Stimulated activated CD4-positive, alpha-beta T cell treated with anti-CD3 and anti-CD28 coated beads, Interleukin-1b, Interleukin-23, amount 100 ng/mL, for 1 hour (primary cell): Measurements from ENCODE around the gene AFF1.

Experiments used
- DNase-seq, 2 donors: peaks; one replicate each; pipeline ENCODE4 v3.0.0-alpha.2; 2020; ENCODE audit warnings: low read depth in 2 of 2

Gene AFF1

DNA sequence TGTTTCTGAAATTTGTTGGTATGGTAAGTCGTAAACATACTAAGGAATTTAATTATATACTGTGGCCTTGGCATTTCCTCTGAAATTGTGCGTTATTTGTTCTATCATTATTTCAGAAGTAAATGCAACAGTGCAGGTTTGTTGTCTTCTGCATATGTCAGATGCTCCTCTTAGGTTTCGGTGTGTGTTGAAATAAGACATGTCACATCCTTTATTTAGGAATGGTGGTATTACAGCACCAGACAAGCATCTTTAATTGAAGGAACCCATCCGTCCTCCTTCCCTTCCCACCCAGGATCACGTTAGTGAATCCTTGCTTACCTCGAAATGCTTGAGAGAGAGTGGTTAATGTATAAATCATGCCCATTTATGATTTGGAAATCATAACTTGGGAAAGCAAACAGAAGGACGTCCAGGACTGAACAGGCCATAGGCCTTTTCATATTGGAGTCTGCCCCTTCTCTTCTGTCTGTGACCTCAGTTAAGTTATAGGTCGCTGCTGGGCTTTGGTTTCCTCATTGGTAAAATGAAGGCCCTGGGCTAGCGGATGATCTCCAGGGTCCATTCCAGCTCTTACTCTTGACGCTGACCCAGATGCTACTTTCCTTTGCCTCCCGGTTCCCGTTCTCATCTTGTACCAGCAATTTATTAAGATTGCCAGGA lies 151.5 kb downstream of the AFF1 start:
- no peak for DNase-seq

DNA sequence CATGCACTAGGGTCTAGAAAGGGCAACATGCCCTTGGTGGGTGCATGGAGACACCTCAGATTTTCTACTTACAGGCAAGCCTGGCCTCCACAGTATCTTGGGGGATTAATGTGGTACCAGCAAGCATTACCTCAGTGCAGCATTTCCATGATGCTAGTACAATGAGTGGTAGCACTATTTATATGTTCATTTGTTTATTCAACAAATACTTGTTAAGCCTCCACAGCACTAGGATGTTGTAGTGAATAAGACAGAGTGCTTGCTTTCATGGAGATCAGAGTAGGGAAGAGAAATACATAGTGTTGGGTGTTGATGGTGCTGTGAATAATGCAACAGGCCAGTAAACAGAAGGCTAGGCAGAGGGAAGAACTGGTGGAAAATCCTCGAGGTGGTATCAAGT lies 152.2 kb downstream of the AFF1 start:
- no peak for DNase-seq

DNA sequence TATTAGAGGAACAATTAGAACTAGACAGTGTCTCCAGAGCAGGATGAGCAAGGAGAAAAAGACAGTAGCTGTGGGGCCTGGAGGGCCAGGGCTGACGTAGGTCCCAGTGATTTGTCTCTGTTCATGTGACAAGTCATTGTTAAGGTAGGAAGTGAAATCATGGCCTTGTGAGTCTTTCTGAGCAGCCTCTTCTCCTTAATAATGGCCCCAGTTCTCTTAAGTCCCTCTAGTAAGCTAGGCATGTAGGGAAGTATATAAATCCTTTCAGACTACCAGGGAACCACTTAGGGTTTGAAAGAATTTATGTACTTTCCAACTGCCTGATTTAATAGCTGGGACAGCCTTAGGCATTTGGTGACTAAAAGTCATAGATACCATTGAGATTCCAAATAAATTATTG lies 152.6 kb downstream of the AFF1 start:
- no peak for DNase-seq

DNA sequence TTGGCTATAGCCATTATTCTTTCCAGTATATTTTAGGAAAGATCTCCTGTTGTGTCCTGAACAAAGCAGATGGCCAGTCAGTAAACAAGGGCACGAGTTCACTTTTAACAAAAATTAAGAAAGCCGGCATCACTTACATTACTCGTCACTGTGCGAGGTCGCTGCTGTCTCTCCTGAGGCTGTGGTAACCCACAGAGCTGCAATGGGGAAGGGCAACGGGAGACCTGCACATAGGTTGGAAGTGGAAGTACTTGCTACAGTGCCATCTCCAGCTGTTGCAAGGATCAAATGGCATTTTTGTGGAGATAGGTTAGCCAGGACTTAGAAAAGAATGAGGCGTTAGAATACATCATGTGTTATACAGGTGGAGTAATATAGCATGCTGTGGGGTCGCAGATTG lies 153.4 kb downstream of the AFF1 start:
- no peak for DNase-seq

DNA sequence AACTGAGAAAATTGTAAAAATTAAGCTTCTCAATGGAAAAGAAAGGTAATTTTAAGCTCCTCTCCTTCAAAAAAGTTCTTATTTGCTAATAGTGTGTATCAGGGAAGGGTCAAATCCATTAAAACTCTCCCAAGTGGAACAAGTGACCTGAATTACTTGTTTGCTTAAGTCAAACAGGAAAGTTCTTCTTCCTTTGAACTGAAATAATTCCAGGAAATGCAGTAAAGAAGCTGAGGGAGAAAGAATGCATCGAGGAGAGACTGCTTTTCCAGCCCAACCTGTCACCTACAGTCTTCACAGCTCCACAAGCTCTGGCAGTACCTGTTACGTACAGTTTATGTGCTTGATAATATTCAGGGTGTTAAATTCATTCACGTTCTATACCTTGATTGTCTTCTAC lies 154.6 kb downstream of the AFF1 start:
- no peak for DNase-seq

DNA sequence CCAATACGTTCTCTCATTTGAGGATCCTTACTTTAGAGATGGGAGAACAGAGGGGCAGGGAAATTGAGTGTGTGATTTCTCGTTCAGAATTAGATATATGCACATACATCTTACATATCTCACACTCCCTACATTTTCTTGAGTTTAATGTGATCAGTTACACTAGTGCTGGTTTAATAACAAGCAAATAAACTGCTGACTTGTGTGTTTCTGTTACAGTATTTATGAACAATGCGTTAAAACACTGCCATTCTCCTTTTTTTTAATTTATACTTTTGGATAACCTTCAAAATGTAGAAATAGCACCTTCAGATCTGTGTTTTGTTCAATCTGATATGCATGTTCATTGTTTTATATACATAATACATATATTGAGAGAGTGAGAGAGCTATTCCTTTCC lies 155.5 kb downstream of the AFF1 start:
- DNase-seq: no peak

DNA sequence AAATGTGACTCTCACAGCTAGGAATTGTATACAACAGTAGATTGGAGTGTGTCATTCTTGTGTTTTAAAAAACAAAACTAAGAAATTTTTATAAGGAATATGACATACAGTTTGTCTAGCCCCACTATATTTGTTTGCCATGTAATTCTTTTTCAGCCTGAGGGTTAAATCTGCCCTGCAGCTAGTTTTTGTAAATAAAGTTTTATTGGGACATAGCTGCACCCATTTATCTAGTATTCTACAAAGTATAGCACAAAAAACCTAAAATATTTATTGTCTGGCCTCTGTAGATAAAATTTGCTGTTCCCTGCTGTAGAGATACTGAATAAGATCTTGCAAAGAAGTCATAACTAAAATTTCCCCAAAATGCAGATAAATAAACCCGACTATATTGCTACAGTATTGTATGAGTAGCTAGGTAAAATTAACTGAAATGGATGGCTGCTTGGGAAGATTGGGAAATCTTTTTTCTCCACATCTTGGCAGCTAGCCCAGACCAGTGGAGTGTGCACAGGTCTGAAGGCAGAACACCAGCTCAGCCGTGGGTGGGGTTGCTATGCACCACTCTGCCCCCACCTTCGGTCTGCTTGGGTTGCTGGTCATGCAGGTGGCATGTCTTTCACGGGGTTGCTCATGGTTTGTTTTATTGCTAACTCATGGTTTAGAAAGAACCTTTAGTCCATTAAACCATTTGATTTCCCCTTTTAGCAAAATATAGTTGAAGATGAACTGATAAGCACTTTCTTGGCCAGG lies 157.8 kb downstream of the AFF1 start:
- DNase-seq: no peak

DNA sequence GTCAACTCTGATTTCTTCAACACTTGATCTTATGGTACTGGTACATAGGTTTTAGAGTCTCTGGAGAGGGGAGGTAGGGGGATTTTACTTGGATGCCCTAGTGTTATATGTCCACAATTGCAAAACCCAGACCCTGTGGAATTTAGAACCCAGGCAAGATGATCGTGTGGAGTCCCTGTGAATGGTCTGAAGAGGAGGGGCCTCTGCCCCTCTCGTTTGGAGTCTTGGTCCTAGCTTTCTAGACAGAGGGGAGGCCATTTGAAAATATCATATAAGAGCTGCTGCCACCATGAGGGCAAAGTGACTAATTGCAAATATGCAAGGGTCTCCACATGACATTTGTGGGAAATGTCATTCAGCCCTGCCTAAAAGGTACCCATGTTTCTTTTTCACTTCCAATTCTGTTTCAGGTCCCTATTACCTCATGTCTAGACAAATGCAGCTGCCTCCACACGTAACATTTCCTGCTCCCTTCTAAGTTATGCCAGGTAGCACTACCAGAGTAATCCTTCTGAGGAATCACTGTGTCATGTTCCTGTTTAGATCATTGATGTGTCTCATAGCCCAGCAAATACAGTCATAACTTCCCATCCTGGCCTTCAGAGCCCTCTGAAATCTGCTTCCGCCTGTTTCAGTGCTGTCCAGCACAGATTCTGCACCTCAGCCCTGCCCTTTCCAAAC lies 158.8 kb downstream of the AFF1 start:
- DNase-seq: no peak

DNA sequence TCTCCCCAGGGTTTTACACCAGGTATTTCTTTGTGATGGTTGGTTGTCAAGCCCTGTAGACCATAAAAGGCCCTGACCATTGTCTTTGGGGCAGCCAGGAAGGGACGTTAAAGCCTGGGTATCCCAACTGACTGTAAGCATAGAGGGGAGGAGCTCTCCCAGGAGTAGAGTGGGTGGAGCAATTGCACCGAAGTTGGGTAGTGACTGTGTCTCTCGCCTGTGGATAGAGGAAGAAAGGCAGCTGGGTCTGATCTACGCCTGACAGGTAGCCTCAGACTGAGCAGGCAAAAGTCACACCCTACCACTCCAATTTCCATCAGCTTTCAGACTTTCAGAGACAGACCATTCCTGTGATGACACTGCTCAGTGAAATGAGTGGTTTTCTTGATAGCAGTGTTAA lies 162.3 kb downstream of the AFF1 start:
- no peak for DNase-seq

DNA sequence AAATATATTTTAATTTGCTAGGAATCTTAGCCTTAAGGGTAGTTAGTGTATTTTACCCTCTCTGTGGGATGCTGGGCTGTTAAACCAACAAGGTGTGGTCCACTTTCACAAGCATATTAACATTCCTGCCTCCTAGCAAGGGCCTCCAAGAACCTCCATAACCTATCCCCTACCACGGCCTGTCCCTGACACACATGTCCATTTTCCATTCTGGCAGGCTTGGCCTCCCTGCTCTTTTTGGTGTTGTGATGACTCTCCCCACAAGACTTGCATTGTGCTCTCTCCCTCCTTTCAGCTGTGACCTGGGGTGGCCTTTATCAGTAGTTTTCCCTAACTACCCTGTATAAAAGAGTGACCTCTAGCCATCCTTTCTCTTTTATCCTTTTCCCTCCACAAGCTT lies 165.4 kb downstream of the AFF1 start:
- DNase-seq: no peak

DNA sequence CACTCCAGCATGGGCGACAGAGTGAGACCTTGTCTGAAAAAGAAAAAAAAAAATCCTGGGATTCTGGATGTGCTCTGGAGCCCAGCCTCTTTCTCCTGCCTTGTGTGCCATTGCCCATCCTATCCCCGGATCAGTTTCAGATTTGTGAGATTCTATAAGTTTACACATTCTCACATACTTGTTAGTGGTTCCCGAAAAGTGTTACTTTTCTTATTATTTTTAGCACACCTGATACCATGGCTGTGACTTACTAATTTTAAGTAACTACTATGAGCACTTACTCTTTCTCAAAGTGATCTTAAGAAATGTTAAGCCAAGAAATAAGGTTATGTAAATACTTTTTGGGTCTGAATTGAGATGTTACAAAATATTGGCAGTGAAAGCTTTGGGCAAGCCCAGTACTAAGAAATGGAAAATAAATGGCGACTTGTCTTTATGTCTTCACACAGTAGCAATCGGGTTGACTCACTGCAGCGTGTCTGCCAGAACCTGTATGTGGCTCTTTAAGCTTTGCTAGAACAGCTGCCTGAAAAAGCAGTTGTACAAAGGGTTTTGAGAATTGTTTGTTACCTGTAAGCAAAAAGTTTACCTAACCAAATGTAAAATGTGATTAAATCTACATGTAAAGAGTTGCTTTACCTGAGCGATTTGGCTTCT lies 166.9 kb downstream of the AFF1 start:
- no peak for DNase-seq

DNA sequence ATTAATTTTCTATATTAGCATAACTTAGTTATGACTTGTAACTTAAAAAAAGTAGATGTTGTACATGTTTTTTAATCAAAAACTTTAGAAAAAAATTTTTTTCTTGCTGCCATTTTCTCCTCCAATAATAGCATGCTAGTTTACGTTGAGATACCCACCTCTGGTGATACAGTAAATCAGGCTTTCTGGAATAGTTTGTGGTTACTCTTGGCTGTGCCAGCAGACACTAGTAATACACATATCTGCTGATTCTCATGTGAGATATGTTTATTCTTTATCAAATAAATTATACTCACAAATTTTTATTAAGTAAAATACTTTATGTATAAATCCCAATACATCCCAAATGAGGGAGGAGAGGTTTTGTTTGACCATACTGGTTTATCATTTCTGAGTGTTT lies 168.3 kb downstream of the AFF1 start:
- no peak for DNase-seq

DNA sequence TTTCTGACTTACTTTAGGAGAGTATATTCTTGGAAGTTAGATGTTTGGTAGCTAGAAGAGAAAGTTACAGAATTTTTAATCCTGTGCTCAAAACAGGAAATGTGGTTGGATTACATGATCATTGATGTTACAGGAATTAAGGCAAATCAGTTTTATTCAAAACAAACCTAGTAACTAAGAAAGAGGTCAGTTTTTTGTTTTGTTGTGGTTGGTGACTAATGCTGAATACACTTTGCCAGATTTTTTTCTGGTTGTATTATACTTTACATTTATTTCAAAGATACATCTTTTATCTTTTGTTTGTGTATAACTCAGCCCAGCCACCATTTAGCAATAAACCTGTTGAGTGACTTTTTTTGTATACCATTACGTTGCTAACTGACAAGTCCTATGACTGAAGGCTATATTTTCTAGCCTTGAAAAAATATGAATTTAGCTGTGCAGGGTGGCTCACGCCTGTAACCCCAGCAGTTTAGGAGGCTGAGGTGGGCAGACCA lies 168.9 kb downstream of the AFF1 start:
- DNase-seq: no peak

DNA sequence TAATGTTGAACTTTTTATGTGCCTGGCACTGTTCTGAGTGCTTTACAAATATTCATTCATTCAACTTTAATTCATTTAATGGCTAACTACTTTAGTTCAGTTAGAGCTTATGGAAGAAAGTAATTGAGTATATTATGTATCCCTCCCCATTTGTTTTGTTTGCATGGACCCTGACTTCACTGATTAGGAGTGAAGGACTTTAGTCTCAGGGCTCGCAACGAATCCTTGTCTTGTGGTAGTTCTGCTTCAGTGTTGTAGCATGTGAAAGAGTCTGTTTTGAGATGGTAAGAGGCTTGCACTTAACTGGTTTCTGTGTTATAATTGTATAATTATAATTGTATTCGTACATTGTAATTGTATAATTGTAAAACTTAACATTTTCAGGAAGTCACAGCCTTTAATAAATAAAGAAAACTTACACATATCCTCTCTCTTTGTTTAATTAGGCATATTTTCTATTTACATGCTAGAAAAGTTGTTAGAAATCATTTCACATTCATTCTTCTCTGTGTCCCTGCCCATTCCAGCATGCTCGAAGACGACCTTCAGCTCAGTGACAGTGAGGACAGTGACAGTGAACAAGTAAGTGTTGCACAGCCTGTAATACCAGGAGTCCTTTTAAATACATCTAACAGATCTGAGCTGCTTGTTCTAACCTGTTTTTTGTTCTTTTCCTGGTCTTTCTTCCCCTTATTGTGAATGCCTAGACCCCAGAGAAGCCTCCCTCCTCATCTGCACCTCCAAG lies 170.5 kb downstream of the AFF1 start:
- no peak for DNase-seq

DNA sequence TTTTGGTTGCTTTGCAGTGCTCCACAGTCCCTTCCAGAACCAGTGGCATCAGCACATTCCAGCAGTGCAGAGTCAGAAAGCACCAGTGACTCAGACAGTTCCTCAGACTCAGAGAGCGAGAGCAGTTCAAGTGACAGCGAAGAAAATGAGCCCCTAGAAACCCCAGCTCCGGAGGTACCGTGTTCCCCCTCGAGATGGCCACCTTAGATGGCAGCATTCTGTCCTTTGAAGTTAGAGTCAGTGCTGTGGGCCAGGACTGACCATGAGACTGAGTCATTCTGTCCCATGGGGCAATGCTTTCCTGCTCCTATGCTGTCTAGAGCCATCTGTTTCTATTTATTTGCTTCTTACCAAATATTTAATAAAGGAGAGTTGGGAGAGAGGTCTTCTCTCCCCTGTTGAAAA lies 173.3 kb downstream of the AFF1 start:
- DNase-seq: no peak

DNA sequence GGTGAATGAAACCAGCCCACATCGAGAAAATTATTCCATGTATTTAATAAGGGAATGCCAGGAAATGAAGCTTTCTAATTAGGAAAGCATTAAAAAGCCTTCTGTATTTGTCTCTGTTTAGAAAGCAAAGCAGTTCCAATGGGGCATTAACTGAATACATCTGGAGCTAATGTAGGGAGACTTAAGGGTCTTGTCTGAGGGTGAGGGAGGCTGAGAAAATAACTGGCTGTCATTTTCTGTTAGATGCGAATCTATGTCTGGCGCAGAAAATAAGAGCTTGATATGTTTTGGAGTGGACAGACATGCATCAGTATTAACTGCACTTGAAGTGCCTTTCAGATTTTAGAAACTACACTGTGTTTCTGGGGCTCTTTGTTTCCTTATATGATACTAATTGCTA lies 174.3 kb downstream of the AFF1 start:
- no peak for DNase-seq

DNA sequence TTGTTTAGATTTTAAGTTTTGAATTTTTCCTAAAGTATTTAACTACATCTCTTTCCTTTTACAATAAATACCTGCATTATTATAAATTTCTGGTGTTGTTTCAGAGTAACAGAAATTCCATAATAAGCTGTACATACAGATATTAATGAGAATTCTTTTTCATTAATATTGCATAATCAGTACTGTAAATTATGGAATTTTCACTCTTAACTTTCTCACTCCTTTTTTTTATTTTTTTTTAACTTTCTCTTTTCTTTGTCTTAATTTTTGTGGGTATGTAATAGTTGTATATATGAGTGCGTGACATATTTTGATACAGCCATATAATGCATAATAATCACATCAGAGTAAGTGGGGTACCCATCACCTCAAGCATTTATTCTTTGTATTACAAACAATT lies 175.1 kb downstream of the AFF1 start:
- DNase-seq: no peak

DNA sequence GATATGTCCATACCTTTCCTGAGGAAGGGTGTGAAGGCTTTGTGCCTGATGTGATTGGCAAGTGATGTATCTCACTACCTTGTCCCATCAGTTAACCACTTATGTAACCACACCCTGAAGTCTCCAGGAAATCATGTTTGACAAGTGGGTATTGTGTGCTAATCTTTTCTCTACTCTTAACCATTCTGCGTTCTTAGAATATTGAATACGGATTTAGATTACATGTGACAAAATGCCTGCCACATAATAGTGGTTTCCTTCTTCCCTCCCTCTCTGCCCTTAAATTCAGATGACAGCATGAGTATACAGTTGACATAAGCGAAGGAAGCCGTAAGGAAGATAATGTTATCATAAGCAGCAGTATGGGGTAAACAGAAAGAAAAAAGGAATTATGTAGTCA lies 177.3 kb downstream of the AFF1 start:
- DNase-seq: no peak

DNA sequence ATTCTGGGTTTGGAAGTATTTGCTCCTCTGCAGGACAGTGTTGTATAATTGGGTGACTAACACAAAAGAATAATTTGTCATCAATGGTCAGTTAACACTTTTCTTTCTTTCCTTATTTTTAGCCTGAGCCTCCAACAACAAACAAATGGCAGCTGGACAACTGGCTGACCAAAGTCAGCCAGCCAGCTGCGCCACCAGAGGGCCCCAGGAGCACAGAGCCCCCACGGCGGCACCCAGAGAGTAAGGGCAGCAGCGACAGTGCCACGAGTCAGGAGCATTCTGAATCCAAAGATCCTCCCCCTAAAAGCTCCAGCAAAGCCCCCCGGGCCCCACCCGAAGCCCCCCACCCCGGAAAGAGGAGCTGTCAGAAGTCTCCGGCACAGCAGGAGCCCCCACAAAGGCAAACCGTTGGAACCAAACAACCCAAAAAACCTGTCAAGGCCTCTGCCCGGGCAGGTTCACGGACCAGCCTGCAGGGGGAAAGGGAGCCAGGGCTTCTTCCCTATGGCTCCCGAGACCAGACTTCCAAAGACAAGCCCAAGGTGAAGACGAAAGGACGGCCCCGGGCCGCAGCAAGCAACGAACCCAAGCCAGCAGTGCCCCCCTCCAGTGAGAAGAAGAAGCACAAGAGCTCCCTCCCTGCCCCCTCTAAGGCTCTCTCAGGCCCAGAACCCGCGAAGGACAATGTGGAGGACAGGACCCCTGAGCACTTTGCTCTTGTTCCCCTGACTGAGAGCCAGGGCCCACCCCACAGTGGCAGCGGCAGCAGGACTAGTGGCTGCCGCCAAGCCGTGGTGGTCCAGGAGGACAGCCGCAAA lies 179.6 kb downstream of the AFF1 start:
- DNase-seq: no peak

DNA sequence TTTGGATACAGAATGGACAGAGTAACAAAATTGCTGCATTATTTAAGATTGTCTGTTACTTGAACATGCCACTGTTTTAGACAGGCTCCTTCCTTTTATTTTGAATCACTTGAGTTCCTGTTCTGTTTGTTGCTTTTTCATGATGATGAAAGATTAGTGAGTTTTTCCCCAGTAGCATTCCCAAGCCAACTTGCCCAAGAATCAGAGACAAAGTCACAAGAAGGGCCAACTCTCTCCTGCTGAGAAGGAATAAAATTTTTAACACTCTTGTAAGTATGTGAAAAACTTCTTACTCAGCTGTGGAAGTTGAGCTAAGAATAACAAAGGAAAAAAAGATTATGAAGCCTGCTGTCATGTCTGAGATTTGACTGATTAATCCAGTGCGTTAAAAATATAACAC lies 181.4 kb downstream of the AFF1 start:
- no peak for DNase-seq
